H9 (cell line): ENCODE results near the gene TBL1X. TPM values are rescaled to one million over a fixed set of nuclear protein-coding genes. Genes with fewer than 3 reads are reported as not detected.

Source experiments
- DNase-seq: peaks from one replicate; pipeline ENCODE4 v3.0.0-alpha.2; 2017
- H2AFZ ChIP-seq: one replicate; pipeline ENCODE4 v1.6.1; 2013; ENCODE audit warnings: mild to moderate bottlenecking, low read length, control low read depth, moderate library complexity
- H2AK5ac ChIP-seq: 2 replicates; pipeline ENCODE4 v1.6.1; 2013; ENCODE audit warnings: low read length, control low read depth, mixed read lengths; ENCODE audit not compliant: insufficient read length
- H2BK120ac ChIP-seq: one replicate; pipeline ENCODE4 v1.6.1; 2013; ENCODE audit warnings: low read depth, mild to moderate bottlenecking, low read length, control low read depth, inconsistent platforms; ENCODE audit not compliant: poor library complexity, severe bottlenecking
- H2BK12ac ChIP-seq: 2 replicates; pipeline ENCODE4 v1.6.1; 2013; ENCODE audit warnings: low read length, control low read depth, mixed read lengths, low read depth; ENCODE audit not compliant: insufficient read length
- H2BK15ac ChIP-seq: 2 replicates; pipeline ENCODE4 v1.6.1; 2013; ENCODE audit warnings: low read depth, low read length, control low read depth
- H2BK20ac ChIP-seq: one replicate; pipeline ENCODE4 v1.6.1; 2013; ENCODE audit warnings: low read depth, mild to moderate bottlenecking, low read length, control low read depth, inconsistent platforms; ENCODE audit not compliant: poor library complexity, severe bottlenecking
- H2BK5ac ChIP-seq: 2 replicates; pipeline ENCODE4 v1.6.1; 2013; ENCODE audit warnings: low read length, control low read depth, mixed read lengths; ENCODE audit not compliant: insufficient read length
- H3K14ac ChIP-seq: 2 replicates; pipeline ENCODE4 v1.6.1; 2013; ENCODE audit warnings: low read length, control low read depth; ENCODE audit not compliant: insufficient read depth
- H3K18ac ChIP-seq: 2 replicates; pipeline ENCODE4 v1.6.1; 2013; ENCODE audit warnings: low read depth, mild to moderate bottlenecking, mixed read lengths, low read length, control low read depth; ENCODE audit not compliant: insufficient read length
- H3K23ac ChIP-seq: 2 replicates; pipeline ENCODE4 v1.6.1; 2013; ENCODE audit warnings: low read length, control low read depth, mixed read lengths, low read depth; ENCODE audit not compliant: insufficient read length
- H3K23me2 ChIP-seq: 2 replicates; pipeline ENCODE4 v1.6.1; 2013; ENCODE audit warnings: low read depth, mild to moderate bottlenecking, mixed read lengths, low read length, control low read depth; ENCODE audit not compliant: insufficient read length, poor library complexity, severe bottlenecking
- H3K27ac ChIP-seq: 2 replicates; pipeline ENCODE4 v1.5.1; 2013; ENCODE audit warnings: low read length, control low read depth, mixed read lengths, low read depth; ENCODE audit not compliant: insufficient read length
- H3K27me3 ChIP-seq: 2 replicates; pipeline ENCODE4 v1.6.1; 2013; ENCODE audit warnings: low read length, control low read depth, inconsistent platforms; ENCODE audit not compliant: insufficient read depth
- H3K4ac ChIP-seq: 2 replicates; pipeline ENCODE4 v1.6.1; 2013; ENCODE audit warnings: low read depth, mild to moderate bottlenecking, control low read depth, inconsistent platforms, low read length, moderate library complexity
- H3K4me1 ChIP-seq: 2 replicates; pipeline ENCODE4 v1.6.1; 2013; ENCODE audit warnings: low read length, control low read depth, inconsistent platforms; ENCODE audit not compliant: insufficient read depth
- H3K4me2 ChIP-seq: 2 replicates; pipeline ENCODE4 v1.6.1; 2013; ENCODE audit warnings: low read length, control low read depth, mixed read lengths; ENCODE audit not compliant: insufficient read length, insufficient read depth
- H3K56ac ChIP-seq: 2 replicates; pipeline ENCODE4 v1.6.1; 2013; ENCODE audit warnings: low read depth, mild to moderate bottlenecking, mixed read lengths, low read length, control low read depth; ENCODE audit not compliant: insufficient read length
- H3K79me1 ChIP-seq: 2 replicates; pipeline ENCODE4 v1.6.1; 2013; ENCODE audit warnings: low read depth, mild to moderate bottlenecking, moderate library complexity, low read length, control low read depth, inconsistent platforms; ENCODE audit not compliant: insufficient read depth, poor library complexity, severe bottlenecking
- H3K79me2 ChIP-seq: 2 replicates; pipeline ENCODE4 v1.6.1; 2013; ENCODE audit warnings: low read length, control low read depth, inconsistent platforms; ENCODE audit not compliant: insufficient read depth
- H3K9ac ChIP-seq: 2 replicates; pipeline ENCODE4 v1.6.1; 2013; ENCODE audit warnings: low read length, control low read depth, mixed read lengths; ENCODE audit not compliant: insufficient read length; ENCODE audit errors: extremely low read depth
- H3K9me3 ChIP-seq: one replicate; pipeline ENCODE4 v1.6.1; 2013; ENCODE audit warnings: low read depth, low read length, inconsistent platforms; ENCODE audit not compliant: control insufficient read depth
- H3T11ph ChIP-seq: one replicate; pipeline ENCODE4 v1.6.1; 2013; ENCODE audit warnings: mild to moderate bottlenecking, low read length, control low read depth, inconsistent platforms
- H4K20me1 ChIP-seq: one replicate; pipeline ENCODE4 v1.6.1; 2013; ENCODE audit not compliant: control insufficient read depth, insufficient read length, insufficient read depth
- H4K5ac ChIP-seq: 2 replicates; pipeline ENCODE4 v1.6.1; 2013; ENCODE audit warnings: low read depth, mild to moderate bottlenecking, mixed read lengths, low read length, control low read depth; ENCODE audit not compliant: insufficient read length
- H4K8ac ChIP-seq: replicated peaks from 2 replicates; pipeline ENCODE4 v1.6.1; 2013; ENCODE audit warnings: low read length, control low read depth, mixed read lengths, low read depth; ENCODE audit not compliant: insufficient read length
- H4K91ac ChIP-seq: 2 replicates; pipeline ENCODE4 v1.6.1; 2013; ENCODE audit warnings: low read depth, mild to moderate bottlenecking, moderate library complexity, mixed read lengths, low read length, control low read depth; ENCODE audit not compliant: insufficient read length
- H3K27ac Mint-ChIP-seq, 3 experiments: 2 replicates in 2 of 3; 3 replicates in 1 of 3; pipeline ENCODE4 v1.8.0; 2020 to 2021; ENCODE audit warnings: mixed read lengths in 3 of 3, mild to moderate bottlenecking in 1 of 3, moderate library complexity in 1 of 3
- H3K27me3 Mint-ChIP-seq: 2 replicates; pipeline ENCODE4 v1.8.0; 2021; ENCODE audit warnings: low read depth, mild to moderate bottlenecking, moderate library complexity, mixed read lengths
- H3K36me3 Mint-ChIP-seq, 3 experiments: 2 replicates in 2 of 3; 3 replicates in 1 of 3; pipeline ENCODE4 v1.8.0; 2020 to 2021; ENCODE audit warnings: low read depth in 3 of 3, mixed read lengths in 3 of 3; ENCODE audit not compliant: insufficient read depth in 1 of 3
- H3K4me1 Mint-ChIP-seq, 2 experiments: 2 replicates each; pipeline ENCODE4 v1.8.0; 2020; ENCODE audit warnings: mixed read lengths in 2 of 2
- H3K4me3 Mint-ChIP-seq, 2 experiments: 2 replicates in 1 of 2; 3 replicates in 1 of 2; pipeline ENCODE4 v1.8.0; 2020 to 2021; ENCODE audit warnings: mild to moderate bottlenecking in 2 of 2, mixed read lengths in 2 of 2, moderate library complexity in 1 of 2
- H3K9me3 Mint-ChIP-seq, 2 experiments: 2 replicates in 1 of 2; 3 replicates in 1 of 2; pipeline ENCODE4 v1.8.0; 2020; ENCODE audit warnings: mild to moderate bottlenecking in 2 of 2, mixed read lengths in 2 of 2, moderate library complexity in 1 of 2
- CTCF ChIP-seq: fragments of 200-600 bp; sonication (generic); conservative IDR thresholded peaks from 3 replicates; pipeline ENCODE4 v1.8.0; 2021; ENCODE audit warnings: antibody characterized with exemption, mild to moderate bottlenecking
- WGBS: extraction: QIAGEN DNeasy Blood & Tissue Kit; methylation state at CpG from one replicate; pipeline ENCODE4 v1.1.7; 2013; ENCODE audit warnings: missing lambda C conversion rate, low lambda C conversion rate, mixed read lengths; ENCODE audit not compliant: insufficient read length; ENCODE audit errors: extremely low coverage; 5-methylcytosine and 5-hydroxymethylcytosine counted together
- total RNA-seq: library from RNA; stranded (reverse); gene quantifications from 2 replicates; pipeline ENCODE4 v1.2.1, GENCODE V29; 2021

Gene TBL1X
- total RNA-seq, 1 experiment from 2014 or later = 24.1 TPM

GRCh38 chrX:9436812-9437211, 28.0 kb upstream of the TBL1X start:
- no peaks in the 10 kb centered on the region; a peak in 3 of 7 replicates for H3K36me3 Mint-ChIP-seq
- H3K56ac ChIP-seq = no peak overlapping the region
- H4K8ac ChIP-seq = no peak overlapping the region
- no peak overlapping the region for H2BK20ac ChIP-seq
- no peaks in the 10 kb centered on the region for H3K23me2 ChIP-seq
- H4K20me1 ChIP-seq = no peaks in the 10 kb centered on the region
- no peak overlapping the region for H3K23ac ChIP-seq
- H4K5ac ChIP-seq = no peak overlapping the region
- no peak overlapping the region for H2BK120ac ChIP-seq
- H3K79me1 ChIP-seq = no peaks in the 10 kb centered on the region
- H2BK12ac ChIP-seq = no peak overlapping the region
- H3K27ac ChIP-seq = no peak overlapping the region
- no peak overlapping the region for H3K4me2 ChIP-seq
- H3K4me1 ChIP-seq = no peaks in the 10 kb centered on the region
- no CpG with 5 or more reads among the region's 1 CpG for WGBS
- no peak overlapping the region for H4K91ac ChIP-seq
- no peak overlapping the region for H3T11ph ChIP-seq
- DNase-seq = no peak
- H3K27ac Mint-ChIP-seq = no peak overlapping the region
- no peaks in the 10 kb centered on the region for H3K9me3 ChIP-seq
- H3K79me2 ChIP-seq = no peaks in the 10 kb centered on the region
- H3K4me3 Mint-ChIP-seq = no peak overlapping the region
- no peaks in the 10 kb centered on the region for H3K27me3 ChIP-seq
- H3K4ac ChIP-seq = no peak overlapping the region
- no peak overlapping the region for H2BK5ac ChIP-seq
- no peak overlapping the region for H3K9ac ChIP-seq
- H3K18ac ChIP-seq = no peak overlapping the region
- H3K27me3 Mint-ChIP-seq = no peaks in the 10 kb centered on the region
- no peak overlapping the region for H2BK15ac ChIP-seq
- peaks cover 4 to 41% of the 10 kb centered on the region in 2 experiments; a peak in 4 of 5 replicates for H3K9me3 Mint-ChIP-seq
- peaks cover 0 to 5% of the 10 kb centered on the region in 2 experiments; a peak in 1 of 4 replicates for H3K4me1 Mint-ChIP-seq
- no peak overlapping the region for H3K14ac ChIP-seq
- no peak for TF ChIP-seq CTCF
- no peak overlapping the region for H2AK5ac ChIP-seq
- no peak overlapping the region for H2AFZ ChIP-seq
